G401.6 (cell line): ENCODE data around the gene EEFSEC.

Experiments used
- FAIRE-seq: peaks from 2 replicates; lab custom pipeline; 2012; peaks lifted over from hg19 to GRCh38; lab: Jason Lieb, UNC

EEFSEC gene

GRCh38 chr3:128413413-128414205, 260.3 kb downstream of the EEFSEC start:
- no peak for FAIRE-seq

- no peak for FAIRE-seq
Measured at GRCh38 chr3:128415200-128415772, 262.0 kb downstream of the EEFSEC start.

- FAIRE-seq, result no peak
Measured at GRCh38 chr3:128415773-128416577, 262.7 kb downstream of the EEFSEC start.

GRCh38 chr3:128416578-128417211, 263.4 kb downstream of the EEFSEC start:
- FAIRE-seq, result no peak

GRCh38 chr3:128418900-128419299, 265.6 kb downstream of the EEFSEC start:
- FAIRE-seq, result no peak

- no peak for FAIRE-seq
Measured at GRCh38 chr3:128419311-128419710, 266.0 kb downstream of the EEFSEC start.

- no peak for FAIRE-seq
Measured at GRCh38 chr3:128420289-128420688, 267.0 kb downstream of the EEFSEC start.

GRCh38 chr3:128420720-128421438, 267.6 kb downstream of the EEFSEC start:
- FAIRE-seq, result no peak

- no peak for FAIRE-seq
Measured at GRCh38 chr3:128421439-128421836, 268.2 kb downstream of the EEFSEC start.

GRCh38 chr3:128421966-128422365, 268.7 kb downstream of the EEFSEC start:
- no peak for FAIRE-seq

GRCh38 chr3:128422762-128423524, 269.7 kb downstream of the EEFSEC start:
- FAIRE-seq, result no peak

- FAIRE-seq, result no peak
Measured at GRCh38 chr3:128423525-128424147, 270.4 kb downstream of the EEFSEC start.

- FAIRE-seq, result no peak
Measured at GRCh38 chr3:128424508-128425069, 271.3 kb downstream of the EEFSEC start.

GRCh38 chr3:128425142-128425845, 272.0 kb downstream of the EEFSEC start:
- FAIRE-seq, result no peak

GRCh38 chr3:128425846-128426127, 272.5 kb downstream of the EEFSEC start:
- FAIRE-seq, result no peak

GRCh38 chr3:128426128-128426921, 273.0 kb downstream of the EEFSEC start:
- FAIRE-seq, result no peak

- no peak for FAIRE-seq
Measured at GRCh38 chr3:128427175-128427857, 274.0 kb downstream of the EEFSEC start.
